Stimulated activated CD8-positive, alpha-beta memory T cell treated with anti-CD3 and anti-CD28 coated beads, Interleukin-7, amount 100 ng/mL, for 1 hour (primary cell): ENCODE data around the gene CMTM1.
A peak's percentile ranks its signal among the peaks of the same experiment; 100 is the strongest.
"Not testable (repeated sequence)": the region's sequence is repeated elsewhere in the genome, so short reads cannot be mapped to it uniquely, and the experiment has no call there.

ENCODE experiments used
- DNase-seq, 2 donors: peaks; one replicate each; pipeline ENCODE4 v3.0.0-alpha.2; 2020; ENCODE audit warnings: low read depth in 2 of 2

Gene CMTM1

GRCh38 chr16:66592241-66592640, 26.0 kb downstream of the CMTM1 start:
- DNase-seq = no peak

GRCh38 chr16:66592814-66593213, 26.6 kb downstream of the CMTM1 start:
- no peak for DNase-seq

- no peak for DNase-seq
These were observed 28.5 kb downstream of the CMTM1 start for GRCh38 chr16:66594739-66595138.

GRCh38 chr16:66596559-66596958, 30.3 kb downstream of the CMTM1 start:
- not testable (repeated sequence) for DNase-seq

- no peak for DNase-seq
These were observed 31.0 kb downstream of the CMTM1 start for GRCh38 chr16:66596986-66597848.

GRCh38 chr16:66598111-66598510, 31.9 kb downstream of the CMTM1 start:
- no peak for DNase-seq

GRCh38 chr16:66599726-66600125, 33.5 kb downstream of the CMTM1 start:
- no peak for DNase-seq

- DNase-seq = no peak
These were observed 34.2 kb downstream of the CMTM1 start for GRCh38 chr16:66600477-66600876.

- DNase-seq = no peak
These were observed 35.2 kb downstream of the CMTM1 start for GRCh38 chr16:66601471-66601870.

- peak; percentile 37 to 41 for DNase-seq
These were observed 37.5 kb downstream of the CMTM1 start for GRCh38 chr16:66603537-66604375.

GRCh38 chr16:66604376-66605176, 38.3 kb downstream of the CMTM1 start, which contains the start of gene CMTM3:
TSS of gene CMTM3 (plus strand) at chr16:66604704. CDS start at chr16:66604806, 102 bp downstream.
- peak; percentile 46 to 55 for DNase-seq

GRCh38 chr16:66605177-66605978, 39.1 kb downstream of the CMTM1 start:
- DNase-seq = no peak

- DNase-seq = no peak
These were observed 39.9 kb downstream of the CMTM1 start for GRCh38 chr16:66605979-66606751.

GRCh38 chr16:66608241-66609138, 42.3 kb downstream of the CMTM1 start:
- DNase-seq = peak; percentile 60 to 73

GRCh38 chr16:66609139-66609510, 42.9 kb downstream of the CMTM1 start:
- DNase-seq = no peak

GRCh38 chr16:66610111-66610820, 44.0 kb downstream of the CMTM1 start:
- DNase-seq = no peak

GRCh38 chr16:66611911-66612310, 45.7 kb downstream of the CMTM1 start:
- not testable (repeated sequence) for DNase-seq

- no peak for DNase-seq
These were observed 46.2 kb downstream of the CMTM1 start for GRCh38 chr16:66612422-66612821.
